GM12878 (cell line): ENCODE data around the gene PTCRA. TPM values are rescaled to one million over a fixed set of nuclear protein-coding genes. Genes with fewer than 3 reads are reported as not detected.
A peak's percentile ranks its signal among the peaks of the same experiment; 100 is the strongest.

Source experiments
- ATAC-seq: fragments of 200-7000 bp; cut with Tn5 transposase; 3 replicates; pipeline ENCODE4 v1.9.1; 2020; ENCODE audit warnings: mild to moderate bottlenecking, moderate library complexity
- BruUV-seq: library from RNA; stranded (reverse); fragments of 400-500 nt; replicated peaks from 2 replicates; lab custom pipeline; 2021; lab: Mats Ljungman, UMichigan
- CTCF ChIA-PET: fragments of 300-600 bp; sonication (Branson Sonifier 250); formaldehyde crosslinking; extraction: SDS; loops from one replicate; lab custom pipeline; 2021; ENCODE audit warnings: inconsistent platforms; lab: Yijun Ruan, JAX
- POLR2A ChIA-PET: fragments of 350-600 bp; formaldehyde crosslinking; extraction: SDS; loops from one replicate; lab custom pipeline; 2021; ENCODE audit warnings: inconsistent platforms; lab: Charles Lee
- RAD21 ChIA-PET: fragments of 300-600 bp; sonication (Branson Sonifier 250); formaldehyde crosslinking; loops from one replicate; lab custom pipeline; 2023; ENCODE audit warnings: antibody characterized with exemption; ENCODE audit not compliant: unreplicated experiment; lab: Charles Lee
- SMC1A ChIA-PET: fragments of 300-600 bp; sonication (Branson Sonifier 250); formaldehyde crosslinking; loops from one replicate; lab custom pipeline; 2023; ENCODE audit not compliant: unreplicated experiment, uncharacterized antibody; lab: Charles Lee
- DNase-seq: peaks from one replicate; pipeline ENCODE4 v3.0.0-alpha.2; 2011; ENCODE audit warnings: low read depth, low spot score
- FAIRE-seq: peaks from 3 replicates; lab custom pipeline; 2011; peaks lifted over from hg19 to GRCh38; lab: Jason Lieb, UNC
- H2AFZ ChIP-seq: 2 replicates; pipeline ENCODE4 v1.6.0; 2011; ENCODE audit warnings: low read depth, low read length, control low read depth; ENCODE audit not compliant: control insufficient read depth
- H3K27ac ChIP-seq: 2 replicates; pipeline ENCODE4 v1.5.1; 2011; ENCODE audit warnings: control low read depth; ENCODE audit not compliant: control insufficient read depth, insufficient read depth
- H3K27me3 ChIP-seq, 2 experiments: replicated peaks in 1 of 2; 2 replicates each; pipeline versions ENCODE4 v1.6.0 to v1.6.1; 2011; ENCODE audit warnings: low read length in 1 of 2; ENCODE audit not compliant: control insufficient read depth in 2 of 2, insufficient read depth in 2 of 2
- H3K36me3 ChIP-seq, 2 experiments: 2 replicates each; pipeline ENCODE4 v1.5.1; 2011; ENCODE audit warnings: low read length in 1 of 2; ENCODE audit not compliant: control insufficient read depth in 2 of 2, insufficient read depth in 2 of 2
- H3K4me1 ChIP-seq: 2 replicates; pipeline ENCODE4 v1.6.1; 2011; ENCODE audit warnings: mild to moderate bottlenecking, low read length, moderate library complexity, mixed read lengths; ENCODE audit not compliant: control insufficient read depth, insufficient read depth
- H3K4me2 ChIP-seq: 2 replicates; pipeline ENCODE4 v1.6.0; 2011; ENCODE audit warnings: control low read depth; ENCODE audit not compliant: control insufficient read depth, insufficient read depth
- H3K4me3 ChIP-seq: fragments of 200-600 bp; sonication (generic); 2 replicates; pipeline ENCODE4 v1.5.1; 2016
- H3K79me2 ChIP-seq: 2 replicates; pipeline ENCODE4 v1.6.0; 2011; ENCODE audit warnings: low read length; ENCODE audit not compliant: control insufficient read depth, insufficient read depth
- H3K9ac ChIP-seq: 2 replicates; pipeline ENCODE4 v1.8.0; 2011; ENCODE audit warnings: low read length, control low read depth, mixed read lengths; ENCODE audit not compliant: control insufficient read depth, insufficient read depth
- H3K9me3 ChIP-seq: replicated peaks from 3 replicates; pipeline ENCODE4 v1.5.1; 2011; ENCODE audit warnings: mild to moderate bottlenecking, low read length; ENCODE audit not compliant: control insufficient read depth, insufficient read depth
- H4K20me1 ChIP-seq: 2 replicates; pipeline ENCODE4 v1.6.0; 2011; ENCODE audit not compliant: control insufficient read depth, insufficient read depth
- ATF3 ChIP-seq: IDR thresholded peaks from 2 replicates; pipeline ENCODE4 v1.6.1; 2011; ENCODE audit warnings: low read depth, mild to moderate bottlenecking, low read length, moderate library complexity, borderline replicate concordance; ENCODE audit errors: extremely low read depth
- FOXM1 ChIP-seq: IDR thresholded peaks from 2 replicates; pipeline ENCODE4 v1.6.1; 2012; ENCODE audit warnings: low read depth, mild to moderate bottlenecking, inconsistent platforms, low read length, moderate library complexity
- IKZF1 ChIP-seq: fragments of 450-650 bp; conservative IDR thresholded peaks from 2 replicates; pipeline ENCODE4 v1.6.1; 2017; ENCODE audit warnings: antibody characterized with exemption, mild to moderate bottlenecking
- IKZF2 ChIP-seq, 2 experiments: fragments of 450-650 bp; IDR thresholded peaks; 2 replicates each; pipeline ENCODE4 v1.6.1; 2017; ENCODE audit warnings: mild to moderate bottlenecking in 2 of 2, moderate library complexity in 2 of 2
- MEF2B ChIP-seq: fragments of 450-650 bp; IDR thresholded peaks from 2 replicates; pipeline ENCODE4 v1.6.1; 2018; ENCODE audit warnings: mild to moderate bottlenecking, moderate library complexity; ENCODE audit not compliant: partially characterized antibody, poor library complexity, severe bottlenecking
- MYB ChIP-seq: fragments of 150-350 bp; IDR thresholded peaks from 2 replicates; pipeline ENCODE4 v1.6.1; 2014; ENCODE audit warnings: mild to moderate bottlenecking, low read depth, low read length, borderline replicate concordance
- NR2C2 ChIP-seq: IDR thresholded peaks from 2 replicates; pipeline ENCODE4 v1.6.1; 2011; ENCODE audit warnings: borderline replicate concordance, low read depth; ENCODE audit not compliant: control insufficient read depth, insufficient read length
- RUNX3 ChIP-seq: IDR thresholded peaks from 2 replicates; pipeline ENCODE4 v1.6.1; 2012; ENCODE audit warnings: low read length, inconsistent platforms
- SKIL ChIP-seq: fragments of 450-650 bp; IDR thresholded peaks from 2 replicates; pipeline ENCODE4 v1.6.1; 2017; ENCODE audit warnings: mild to moderate bottlenecking, low read depth, inconsistent platforms; ENCODE audit not compliant: poor library complexity, severe bottlenecking
- SMARCA5 ChIP-seq: fragments of 450-650 bp; IDR thresholded peaks from 2 replicates; pipeline ENCODE4 v1.6.1; 2017; ENCODE audit warnings: mild to moderate bottlenecking
- STAT1 ChIP-seq: fragments of 450-650 bp; conservative IDR thresholded peaks from 2 replicates; pipeline ENCODE4 v1.6.1; 2014; ENCODE audit warnings: antibody characterized with exemption, mild to moderate bottlenecking
- ZNF687 ChIP-seq: fragments of 450-650 bp; IDR thresholded peaks from 2 replicates; pipeline ENCODE4 v1.6.1; 2017; ENCODE audit warnings: mild to moderate bottlenecking, moderate library complexity
- ZSCAN29 ChIP-seq: fragments of 450-650 bp; IDR thresholded peaks from 2 replicates; pipeline ENCODE4 v1.6.1; 2017; ENCODE audit warnings: mild to moderate bottlenecking, moderate library complexity
- ZZZ3 ChIP-seq: IDR thresholded peaks from 2 replicates; pipeline ENCODE4 v1.6.1; 2011; ENCODE audit warnings: low read depth; ENCODE audit not compliant: control insufficient read depth, insufficient read length
- WGBS: methylation state at CpG from one replicate; pipeline ENCODE4 v1.1.6; 2016; ENCODE audit warnings: low lambda C conversion rate; ENCODE audit not compliant: insufficient replicate concordance, insufficient coverage; ENCODE audit errors: missing lambda C conversion rate; 5-methylcytosine and 5-hydroxymethylcytosine counted together
- in situ Hi-C: fragments of 300-500 bp; cut with MboI; formaldehyde crosslinking; loops from 9 replicates; pipeline ENCODE4 v1.14.3; 2018; ENCODE audit warnings: mixed read lengths
- intact Hi-C: fragments of 100-400 bp; cut with micrococcal nuclease; formaldehyde crosslinking; loops from one replicate; pipeline ENCODE4 v1.14.2; 2022; ENCODE audit not compliant: unreplicated experiment
- polyA plus RNA-seq, 11 experiments: library from polyadenylated mRNA; depleted of rRNA in 4 of 11; unstranded in 6 of 11; stranded (reverse) in 5 of 11; fragments of >200 nt; fragmentation: Nextera tagmentation in 4 of 11; fragmentation: Illumina TruSeq in 1 of 11; extraction: Ambion mirVana in 4 of 11; extraction: Trizol in 1 of 11; gene quantifications; 1 replicate in 1 of 11; 2 replicates in 10 of 11; pipeline versions ENCODE4 v1.2.1 to v1.2.3, GENCODE V29; 2011 to 2016; ENCODE audit warnings: inconsistent platforms in 2 of 11, missing spikeins in 2 of 11, low read depth in 1 of 11
- total RNA-seq, 4 experiments: library from RNA; depleted of rRNA in 3 of 4; stranded (reverse); fragments of >200 nt in 3 of 4; fragmentation: Illumina TruSeq in 1 of 4; extraction: Trizol in 1 of 4; gene quantifications; 2 replicates each; pipeline versions ENCODE4 v1.2.1 to v1.2.3, GENCODE V29; 2013 to 2021

Gene PTCRA
- total and polyA plus RNA-seq, 10 of the 15 experiments (the other 5 are each of a cell fraction or from before 2014, with no cell fraction given), result 0.10 to 1.1 (median 0.19) TPM; not detected in 4

- WGBS, result 2% methylated on average over 41 of the region's 41 CpGs
- BruUV-seq, result no TSS peak
- SMC1A ChIA-PET, result interaction anchor here (0.7 to 7.1 kb wide), 18 partner anchors 8 to 938 kb away, joined by 3 to 58 read pairs (median 4); partner anchors contain the start of genes CCND3, CNPY3, CUL7 and KLHDC3
- peak; percentile 96 for ATAC-seq
- Histone ChIP-seq H3K79me2 (peaks cover 36% of the 10 kb centered on the region), H3K4me2 (peak within 1 kb of the TSS; percentile 17), H3K9me3 (no peaks in the 10 kb centered on the region), H3K4me1 (no peaks in the 10 kb centered on the region), H3K4me3 (peak within 1 kb of the TSS; percentile 86), H3K9ac (peak within 1 kb of the TSS; percentile 96), H2AFZ (peak within 1 kb of the TSS; percentile 76), H3K27ac (peak within 1 kb of the TSS; percentile 78), H3K27me3 (no peaks in the 10 kb centered on the region), H4K20me1 (no peaks in the 10 kb centered on the region), H3K36me3 (peaks cover 8 to 11% of the 10 kb centered on the region in 2 experiments)
- intact Hi-C loops (loop anchor here (1.0 kb wide), 1 partner anchor 133 kb away; the partner anchor contains the start of gene TBCC), in situ Hi-C loops (loop anchor here (5.0 kb wide), 2 partner anchors 152 to 217 kb away; no protein-coding TSS in a partner anchor)
- FAIRE-seq, result peak; percentile 96
- CTCF ChIA-PET, result interaction anchor here (0.6 to 5.5 kb wide), 8 partner anchors 12 to 216 kb away, joined by 3 to 87 read pairs (median 4); no protein-coding TSS in a partner anchor
- peak; percentile 80 for DNase-seq
- RAD21 ChIA-PET, result interaction anchor here (0.9 to 2.2 kb wide), 15 partner anchors 12 to 373 kb away, joined by 3 to 26 read pairs (median 3); partner anchors contain the start of genes BICRAL, CNPY3, KLHDC3 and TBCC
- POLR2A ChIA-PET, result interaction anchor here (0.5 to 3.5 kb wide), 13 partner anchors 11 to 313 kb away, joined by 3 to 16 read pairs (median 4); partner anchors contain the start of genes CNPY3, KLHDC3 and MEA1
- TF ChIP-seq IKZF2 (IDR thresholded peaks at IDR 0.05) (no peak; a peak in 2 of 4 replicates), FOXM1 (no peak), ZZZ3 (peak; percentile 51), STAT1 (no peak; the same call in 1 of the 2 replicates), IKZF1 (peak; percentile 85), SMARCA5 (peak; percentile 46; the same call in 1 of the 2 replicates), SKIL (peak; percentile 41), RUNX3 (peak; percentile 48), ZSCAN29 (peak; percentile 76; the same call in 1 of the 2 replicates), ATF3 (peak; percentile 50; the same call in 1 of the 2 replicates), MYB (no peak), NR2C2 (no peak), ZNF687 (peak; percentile 79), MEF2B (peak; percentile 89)
Observed at GRCh38 chr6:42879372-42880239, 36.2 kb upstream of the PTCRA start, which contains the start of gene RPL7L1. TSS of gene RPL7L1 (plus strand) at chr6:42879616. CDS start at chr6:42879911, 295 bp downstream.
